GM23248 (cell line): ENCODE measurements around the gene BLOC1S6. TPM values are rescaled to one million over a fixed set of nuclear protein-coding genes. Genes with fewer than 3 reads are reported as not detected.

Source experiments
- DNase-seq: peaks from one replicate; pipeline ENCODE4 v3.0.0-alpha.2; 2015
- H2AFZ ChIP-seq: fragments of 200-600 bp; sonication (generic); 2 replicates; pipeline ENCODE4 v1.6.1; 2016; ENCODE audit warnings: antibody characterized with exemption
- H3F3A ChIP-seq: fragments of 200-600 bp; sonication (generic); 2 replicates; pipeline ENCODE4 v1.6.1; 2016; ENCODE audit warnings: mild to moderate bottlenecking, antibody characterized with exemption, mixed run types; ENCODE audit not compliant: insufficient read depth
- H3K27ac ChIP-seq: fragments of 200-600 bp; sonication (generic); 2 replicates; pipeline ENCODE4 v1.5.1; 2016; ENCODE audit warnings: mild to moderate bottlenecking
- H3K27me3 ChIP-seq: fragments of 200-600 bp; sonication (generic); replicated peaks from 2 replicates; pipeline ENCODE4 v1.6.1; 2016; ENCODE audit warnings: mild to moderate bottlenecking; ENCODE audit not compliant: insufficient read depth
- H3K36me3 ChIP-seq: fragments of 200-600 bp; sonication (generic); 2 replicates; pipeline ENCODE4 v1.6.1; 2016; ENCODE audit warnings: low read depth, mild to moderate bottlenecking
- H3K4me1 ChIP-seq: fragments of 200-600 bp; sonication (generic); 2 replicates; pipeline ENCODE4 v1.6.1; 2016; ENCODE audit warnings: mild to moderate bottlenecking; ENCODE audit not compliant: insufficient read depth
- H3K4me2 ChIP-seq: fragments of 200-600 bp; sonication (generic); one replicate; pipeline ENCODE4 v1.6.1; 2016; ENCODE audit warnings: mild to moderate bottlenecking; ENCODE audit not compliant: unreplicated experiment
- H3K4me3 ChIP-seq: fragments of 200-600 bp; sonication (generic); 2 replicates; pipeline ENCODE4 v1.5.1; 2016; ENCODE audit warnings: mild to moderate bottlenecking
- H3K79me2 ChIP-seq: fragments of 200-600 bp; sonication (generic); 2 replicates; pipeline ENCODE4 v1.6.1; 2016; ENCODE audit warnings: mild to moderate bottlenecking; ENCODE audit not compliant: insufficient read depth
- H3K9ac ChIP-seq: fragments of 200-600 bp; sonication (generic); 2 replicates; pipeline ENCODE4 v1.6.1; 2016; ENCODE audit warnings: mild to moderate bottlenecking
- H3K9me2 ChIP-seq: fragments of 200-600 bp; sonication (generic); 2 replicates; pipeline ENCODE4 v1.6.1; 2016; ENCODE audit warnings: mixed run types, mild to moderate bottlenecking, moderate library complexity; ENCODE audit not compliant: insufficient read depth
- H3K9me3 ChIP-seq: fragments of 200-600 bp; sonication (generic); one replicate; pipeline ENCODE4 v1.6.1; 2017; ENCODE audit warnings: low read depth
- H4K20me1 ChIP-seq: fragments of 200-600 bp; sonication (generic); 2 replicates; pipeline ENCODE4 v1.6.0; 2016; ENCODE audit not compliant: insufficient read depth
- EZH2 ChIP-seq: fragments of 200-600 bp; sonication (generic); IDR thresholded peaks from 2 replicates; pipeline ENCODE4 v1.6.1; 2018; ENCODE audit warnings: antibody characterized with exemption, mild to moderate bottlenecking; ENCODE audit not compliant: insufficient read depth, poor library complexity, severe bottlenecking
- EZH2phosphoT487 ChIP-seq: fragments of 200-600 bp; sonication (generic); IDR thresholded peaks from 2 replicates; pipeline ENCODE4 v1.6.1; 2018; ENCODE audit warnings: antibody characterized with exemption, moderate library complexity, mild to moderate bottlenecking, low read depth; ENCODE audit not compliant: insufficient read depth
- WGBS, 2 experiments: methylation state at CpG; one replicate each; pipeline ENCODE4 v1.1.6; 2015 to 2017; ENCODE audit warnings: low lambda C conversion rate in 2 of 2, low coverage in 1 of 2; ENCODE audit errors: missing lambda C conversion rate in 2 of 2; 5-methylcytosine and 5-hydroxymethylcytosine counted together
- in situ Hi-C: fragments of 300-500 bp; cut with MboI; formaldehyde crosslinking; loops from 2 replicates; pipeline ENCODE4 v1.15.0; 2020
- polyA plus RNA-seq: library from polyadenylated mRNA; unstranded; fragments of >200 nt; fragmentation: Nextera tagmentation; extraction: Ambion mirVana; gene quantifications from 2 replicates; pipeline ENCODE4 v1.2.1, GENCODE V29; 2016
- total RNA-seq: library from RNA; depleted of rRNA; stranded (reverse); fragments of >200 nt; shearing (Covaris generic); gene quantifications from 2 replicates; pipeline ENCODE4 v1.2.3, GENCODE V29; 2014

The BLOC1S6 gene
- total and polyA plus RNA-seq, 2 experiments from 2014 or later: 46.3 to 79.4 TPM

GRCh38 chr15:45550436-45550835 is 36.7 kb upstream of the BLOC1S6 start:
- Histone ChIP-seq H3K4me1 (peaks cover 15% of the 10 kb centered on the region; the same call in 1 of the 2 replicates), H3K36me3 (no peaks in the 10 kb centered on the region), H3K4me2 (peak overlapping the region; percentile 47)

GRCh38 chr15:45551676-45552075 is 35.5 kb upstream of the BLOC1S6 start:
- H3K4me1 ChIP-seq: peaks cover 15% of the 10 kb centered on the region; the same call in 1 of the 2 replicates
- H3K9ac ChIP-seq: no peak overlapping the region
- in situ Hi-C loops: no loop called here
- 53 to 60% methylated on average over 3 of the region's 3 CpGs for WGBS, 2 experiments
- no peaks in the 10 kb centered on the region for H3K9me2 ChIP-seq
- no peaks in the 10 kb centered on the region for H4K20me1 ChIP-seq
- DNase-seq: peak; percentile 38
- no peak overlapping the region for H3K27ac ChIP-seq
- H3F3A ChIP-seq: peaks cover 21% of the 10 kb centered on the region
- no peaks in the 10 kb centered on the region for H3K79me2 ChIP-seq
- H3K27me3 ChIP-seq: peaks cover 40% of the 10 kb centered on the region
- no peak for TF ChIP-seq EZH2phosphoT487
- no peak for TF ChIP-seq EZH2
- H3K36me3 ChIP-seq: no peaks in the 10 kb centered on the region
- no peak overlapping the region for H2AFZ ChIP-seq
- no peak overlapping the region for H3K4me3 ChIP-seq
- H3K4me2 ChIP-seq: no peak overlapping the region
- H3K9me3 ChIP-seq: no peaks in the 10 kb centered on the region

More at GRCh38 chr15:45550436-45550835, 36.7 kb upstream of the BLOC1S6 start:
- peaks cover 21% of the 10 kb centered on the region for H3F3A ChIP-seq
- H4K20me1 ChIP-seq: no peaks in the 10 kb centered on the region
- H3K9me3 ChIP-seq: no peaks in the 10 kb centered on the region
- H3K9ac ChIP-seq: no peak overlapping the region
- peak overlapping the region; percentile 66 for H3K27ac ChIP-seq
- no peak for TF ChIP-seq EZH2
- TF ChIP-seq EZH2phosphoT487: no peak
- peak overlapping the region; percentile 41; the same call in 1 of the 2 replicates for H3K4me3 ChIP-seq
- peaks cover 48% of the 10 kb centered on the region for H3K27me3 ChIP-seq
- WGBS, 2 experiments: 2 to 3% methylated on average over 3 of the region's 3 CpGs
- in situ Hi-C loops: no loop called here
- H3K79me2 ChIP-seq: no peaks in the 10 kb centered on the region
- no peaks in the 10 kb centered on the region for H3K9me2 ChIP-seq
- DNase-seq: peak; percentile 71
- H2AFZ ChIP-seq: no peak overlapping the region

GRCh38 chr15:45555934-45556608 is 31.1 kb upstream of the BLOC1S6 start:
- 54 to 56% methylated on average over 3 of the region's 3 CpGs for WGBS, 2 experiments
- no peak for DNase-seq
- Histone ChIP-seq H3K9me3 (no peaks in the 10 kb centered on the region), H3K36me3 (no peaks in the 10 kb centered on the region), H2AFZ (no peak overlapping the region), H4K20me1 (no peaks in the 10 kb centered on the region), H3K27me3 (peaks cover 50% of the 10 kb centered on the region), H3K4me1 (no peaks in the 10 kb centered on the region), H3K79me2 (no peaks in the 10 kb centered on the region), H3K4me3 (no peak overlapping the region), H3F3A (0 out of 2 replicates have a peak, but pooled peaks cover 6% of the 10 kb centered on the region), H3K9me2 (no peaks in the 10 kb centered on the region), H3K9ac (no peak overlapping the region), H3K27ac (no peak overlapping the region), H3K4me2 (no peak overlapping the region)
- TF ChIP-seq EZH2phosphoT487 (no peak), EZH2 (no peak)
- in situ Hi-C loops: no loop called here

GRCh38 chr15:45572617-45573016 is 14.6 kb upstream of the BLOC1S6 start:
- H3K4me2 ChIP-seq: no peak overlapping the region
- DNase-seq: no peak
- no peaks in the 10 kb centered on the region for H4K20me1 ChIP-seq
- H3K9me3 ChIP-seq: no peaks in the 10 kb centered on the region
- H3K27me3 ChIP-seq: peaks cover 23% of the 10 kb centered on the region
- no peaks in the 10 kb centered on the region for H3K9me2 ChIP-seq
- H3K4me1 ChIP-seq: no peaks in the 10 kb centered on the region
- in situ Hi-C loops: no loop called here
- no peak overlapping the region for H3K9ac ChIP-seq
- no peaks in the 10 kb centered on the region for H3K36me3 ChIP-seq
- WGBS, 2 experiments: 55 to 57% methylated on average over 3 of the region's 3 CpGs
- H3K27ac ChIP-seq: no peak overlapping the region
- H3K79me2 ChIP-seq: no peaks in the 10 kb centered on the region
- no peaks in the 10 kb centered on the region for H3F3A ChIP-seq
- no peak for TF ChIP-seq EZH2
- no peak for TF ChIP-seq EZH2phosphoT487
- no peak overlapping the region for H3K4me3 ChIP-seq
- H2AFZ ChIP-seq: no peak overlapping the region
